AG09319 (cell line): ENCODE data around the gene SMAD1.

Experiments used
- DNase-seq: peaks from one replicate; pipeline ENCODE4 v3.0.0-alpha.2; 2010; ENCODE audit warnings: low read depth; ENCODE audit errors: extremely low read depth
- TF ChIP-seq, protein P1 (sequence below): IDR thresholded peaks from 2 replicates; pipeline ENCODE4 v1.5.1; 2011; ENCODE audit warnings: low read depth, mild to moderate bottlenecking, inconsistent platforms, low read length, moderate library complexity

Gene SMAD1

DNA sequence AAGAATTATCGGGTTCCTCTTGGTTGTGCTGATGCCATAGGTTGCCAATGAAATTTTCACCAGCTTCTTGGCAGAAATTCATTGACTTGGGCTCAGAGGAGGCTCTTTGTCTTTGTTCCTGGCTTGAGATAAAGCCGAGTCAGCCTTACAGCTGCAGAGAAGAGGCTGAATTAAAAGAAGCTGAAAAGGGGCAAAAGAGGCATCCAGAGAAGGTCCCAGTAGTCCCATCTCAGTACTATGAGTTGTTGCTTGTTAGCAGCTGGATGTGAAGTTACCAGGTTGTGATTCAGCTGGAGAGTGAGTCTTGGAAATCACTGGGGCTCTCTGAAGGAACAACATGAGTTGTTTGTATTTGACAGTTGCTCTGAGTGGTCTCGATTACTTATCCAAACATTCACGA is 59.7 kb downstream of the SMAD1 start:
- TF ChIP-seq, protein P1, sequence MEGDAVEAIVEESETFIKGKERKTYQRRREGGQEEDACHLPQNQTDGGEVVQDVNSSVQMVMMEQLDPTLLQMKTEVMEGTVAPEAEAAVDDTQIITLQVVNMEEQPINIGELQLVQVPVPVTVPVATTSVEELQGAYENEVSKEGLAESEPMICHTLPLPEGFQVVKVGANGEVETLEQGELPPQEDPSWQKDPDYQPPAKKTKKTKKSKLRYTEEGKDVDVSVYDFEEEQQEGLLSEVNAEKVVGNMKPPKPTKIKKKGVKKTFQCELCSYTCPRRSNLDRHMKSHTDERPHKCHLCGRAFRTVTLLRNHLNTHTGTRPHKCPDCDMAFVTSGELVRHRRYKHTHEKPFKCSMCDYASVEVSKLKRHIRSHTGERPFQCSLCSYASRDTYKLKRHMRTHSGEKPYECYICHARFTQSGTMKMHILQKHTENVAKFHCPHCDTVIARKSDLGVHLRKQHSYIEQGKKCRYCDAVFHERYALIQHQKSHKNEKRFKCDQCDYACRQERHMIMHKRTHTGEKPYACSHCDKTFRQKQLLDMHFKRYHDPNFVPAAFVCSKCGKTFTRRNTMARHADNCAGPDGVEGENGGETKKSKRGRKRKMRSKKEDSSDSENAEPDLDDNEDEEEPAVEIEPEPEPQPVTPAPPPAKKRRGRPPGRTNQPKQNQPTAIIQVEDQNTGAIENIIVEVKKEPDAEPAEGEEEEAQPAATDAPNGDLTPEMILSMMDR: no peak
- no peak for DNase-seq

DNA sequence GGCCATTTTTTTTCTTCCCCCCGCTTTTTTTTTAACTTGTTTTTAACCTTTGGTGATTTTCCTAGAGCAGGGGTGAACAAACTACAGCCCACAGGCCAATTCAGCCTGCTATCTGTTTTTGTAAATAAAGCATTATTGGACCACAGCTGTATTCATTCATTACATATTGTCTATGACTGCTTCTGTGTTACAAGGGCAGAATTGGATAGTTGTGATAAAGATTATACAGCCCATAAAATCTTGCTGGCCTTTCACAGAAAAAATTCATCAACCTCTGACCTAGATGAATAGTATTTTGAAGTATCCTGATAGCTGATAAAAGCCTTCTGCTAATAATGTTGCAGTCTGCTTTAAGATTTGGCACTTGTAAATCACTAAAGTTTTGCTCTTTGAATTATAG is 63.4 kb downstream of the SMAD1 start:
- DNase-seq: no peak
- TF ChIP-seq, protein P1: no peak

GRCh38 chr4:145545538-145546174 is 64.0 kb downstream of the SMAD1 start:
- TF ChIP-seq, protein P1: no peak
- peak; percentile 83 for DNase-seq

DNA sequence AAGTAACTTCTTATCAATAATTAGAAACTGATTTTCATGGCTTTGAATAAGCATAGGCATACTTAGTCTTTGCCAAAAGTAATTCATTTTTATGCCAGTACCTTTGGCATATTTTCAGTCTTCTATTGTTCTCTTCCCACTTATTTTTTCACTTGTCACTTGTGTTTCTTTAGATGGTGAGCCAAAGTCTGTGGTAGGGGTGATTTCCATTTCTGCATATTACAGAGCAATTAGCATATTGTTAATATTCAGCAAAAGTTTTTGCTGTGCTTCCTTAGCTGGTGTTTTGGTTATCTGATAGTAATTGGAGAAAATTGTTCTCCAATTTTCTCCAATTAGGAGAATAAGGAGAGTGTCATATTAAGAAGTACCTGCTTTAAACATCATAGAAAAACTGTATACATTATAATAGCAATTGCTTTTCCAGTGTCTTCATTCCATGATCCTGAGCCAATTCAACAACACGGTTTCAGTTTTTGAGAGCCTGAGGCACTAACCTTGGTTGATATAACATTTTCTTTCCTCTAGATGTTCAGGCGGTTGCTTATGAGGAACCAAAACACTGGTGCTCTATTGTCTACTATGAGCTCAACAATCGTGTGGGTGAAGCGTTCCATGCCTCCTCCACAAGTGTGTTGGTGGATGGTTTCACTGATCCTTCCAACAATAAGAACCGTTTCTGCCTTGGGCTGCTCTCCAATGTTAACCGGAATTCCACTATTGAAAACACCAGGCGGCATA is 64.7 kb downstream of the SMAD1 start:
- DNase-seq: no peak
- TF ChIP-seq, protein P1: no peak

- DNase-seq: no peak
- TF ChIP-seq, protein P1: no peak
Measured at GRCh38 chr4:145551660-145552059, 70.0 kb downstream of the SMAD1 start.

- no peak for DNase-seq
Measured at GRCh38 chr4:145552181-145552822, 70.6 kb downstream of the SMAD1 start.

DNA sequence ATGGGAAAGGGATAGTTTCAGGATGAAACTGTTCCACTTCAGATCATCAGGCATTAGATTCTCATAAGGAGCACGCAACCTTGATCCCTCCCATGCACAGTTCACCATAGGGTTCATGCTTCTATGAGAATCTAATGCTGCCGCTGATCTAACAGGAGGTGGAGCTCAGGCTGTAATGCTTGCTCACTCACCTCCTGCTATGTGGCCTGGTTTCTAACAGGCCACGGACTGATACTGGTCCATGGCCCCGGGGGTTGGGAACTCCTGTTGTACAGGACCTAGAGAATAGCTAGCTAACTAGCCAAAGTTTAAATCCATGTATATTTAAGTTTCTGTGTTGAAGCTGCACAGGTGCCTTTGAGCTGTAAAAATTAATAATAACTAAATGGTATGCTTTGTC is 71.7 kb downstream of the SMAD1 start:
- TF ChIP-seq, protein P1: no peak

More at GRCh38 chr4:145552181-145552822, 70.6 kb downstream of the SMAD1 start:
- TF ChIP-seq, protein P1: no peak

More for the DNA sequence above, 71.7 kb downstream of the SMAD1 start:
- no peak for DNase-seq
